Chondrocyte (in vitro differentiated cells): ENCODE data around the gene SORL1. TPM values are rescaled to one million over a fixed set of nuclear protein-coding genes. Genes with fewer than 3 reads are reported as not detected.

Experiments
- DNase-seq: peaks from one replicate; pipeline ENCODE4 v3.0.0; 2021; ENCODE audit warnings: mixed read lengths, low spot score
- H3K27ac Mint-ChIP-seq: one replicate; pipeline ENCODE4 v1.8.0; 2021; ENCODE audit warnings: mild to moderate bottlenecking, moderate library complexity, mixed read lengths; ENCODE audit not compliant: unreplicated experiment
- H3K27me3 Mint-ChIP-seq: 2 replicates; pipeline ENCODE4 v1.8.0; 2021; ENCODE audit warnings: low read depth, mixed read lengths
- H3K36me3 Mint-ChIP-seq: 2 replicates; pipeline ENCODE4 v1.8.0; 2021; ENCODE audit warnings: low read depth, mixed read lengths
- H3K4me1 Mint-ChIP-seq: 2 replicates; pipeline ENCODE4 v1.8.0; 2021; ENCODE audit warnings: low read depth, mild to moderate bottlenecking, mixed read lengths
- H3K4me3 Mint-ChIP-seq: one replicate; pipeline ENCODE4 v1.8.0; 2021; ENCODE audit warnings: mild to moderate bottlenecking, moderate library complexity, mixed read lengths; ENCODE audit not compliant: unreplicated experiment
- H3K9me3 Mint-ChIP-seq: 2 replicates; pipeline ENCODE4 v1.8.0; 2021; ENCODE audit warnings: low read depth, mixed read lengths
- CTCF ChIP-seq: fragments of 200-600 bp; sonication (generic); IDR thresholded peaks from 2 replicates; pipeline ENCODE4 v1.5.0; 2021; ENCODE audit warnings: antibody characterized with exemption, mild to moderate bottlenecking, moderate library complexity
- total RNA-seq: library from RNA; stranded (reverse); gene quantifications from 3 replicates; pipeline ENCODE4 v1.2.1, GENCODE V29; 2021

The SORL1 gene
- total RNA-seq, 1 donor from 2014 or later: 0.87 TPM

- no peak for TF ChIP-seq CTCF
- no peak overlapping the region for H3K27ac Mint-ChIP-seq
- no peak for DNase-seq
- H3K36me3 Mint-ChIP-seq: peaks cover 4% of the 10 kb centered on the region
- H3K27me3 Mint-ChIP-seq: peaks cover 4% of the 10 kb centered on the region
- peaks cover 18% of the 10 kb centered on the region for H3K4me1 Mint-ChIP-seq
- H3K9me3 Mint-ChIP-seq: peaks cover 21% of the 10 kb centered on the region
- H3K4me3 Mint-ChIP-seq: no peak overlapping the region
These were observed 72.1 kb downstream of the SORL1 start for GRCh38 chr11:121524233-121524631.

DNA sequence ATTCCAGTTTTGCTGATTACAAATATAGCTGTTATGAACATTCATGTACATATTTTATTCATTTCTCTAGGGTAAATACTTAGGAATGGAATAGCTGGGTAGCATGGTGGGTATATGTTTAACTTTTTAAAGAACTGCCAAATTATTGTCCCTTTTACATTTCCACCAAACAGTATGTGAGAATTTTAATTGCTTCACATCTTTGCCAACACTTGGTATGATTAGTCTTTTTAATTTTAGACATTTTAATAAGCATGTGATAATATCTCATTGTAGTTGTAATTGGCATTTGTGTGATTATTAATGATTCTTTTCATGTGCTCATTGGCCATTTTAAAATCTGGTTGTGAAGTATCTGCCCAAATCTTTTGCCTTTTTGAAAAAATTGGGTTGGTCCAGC, 73.3 kb downstream of the SORL1 start:
- Mint-ChIP-seq H3K4me1 (peaks cover 13% of the 10 kb centered on the region), H3K9me3 (peaks cover 28% of the 10 kb centered on the region), H3K27me3 (peaks cover 4% of the 10 kb centered on the region), H3K4me3 (no peak overlapping the region), H3K27ac (no peak overlapping the region), H3K36me3 (peaks cover 8% of the 10 kb centered on the region)
- no peak for TF ChIP-seq CTCF
- no peak for DNase-seq

DNA sequence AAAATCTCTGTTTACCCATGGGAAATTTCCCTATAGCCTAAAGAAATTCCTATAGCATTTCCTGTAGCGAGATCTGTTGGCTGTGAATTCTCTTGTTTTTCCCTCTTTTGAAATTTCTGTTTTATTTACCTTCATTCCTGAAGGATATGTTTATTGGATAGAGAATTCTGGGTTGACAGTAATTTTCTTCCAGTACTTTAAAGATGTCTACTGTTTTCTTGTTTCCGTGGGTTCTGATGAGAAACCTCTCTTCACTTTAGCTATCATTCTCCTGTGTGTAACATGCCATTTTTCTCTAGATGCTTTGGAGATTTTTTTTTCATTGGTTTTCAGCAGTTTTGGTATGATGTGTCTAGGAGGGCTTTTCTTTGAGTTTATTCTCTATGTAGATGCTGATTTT, 78.1 kb downstream of the SORL1 start:
- Mint-ChIP-seq H3K27me3 (peaks cover 4% of the 10 kb centered on the region), H3K27ac (no peak overlapping the region), H3K9me3 (peaks cover 33% of the 10 kb centered on the region), H3K4me3 (no peak overlapping the region), H3K4me1 (no peaks in the 10 kb centered on the region), H3K36me3 (peaks cover 7% of the 10 kb centered on the region)
- no peak for DNase-seq
- no peak for TF ChIP-seq CTCF

- Mint-ChIP-seq H3K27ac (no peak overlapping the region), H3K4me3 (no peak overlapping the region), H3K36me3 (peaks cover 5% of the 10 kb centered on the region)
These were observed 81.5 kb downstream of the SORL1 start for GRCh38 chr11:121533601-121534000.

More at GRCh38 chr11:121533601-121534000, 81.5 kb downstream of the SORL1 start:
- no peak for DNase-seq
- no peaks in the 10 kb centered on the region for H3K4me1 Mint-ChIP-seq
- peaks cover 19% of the 10 kb centered on the region for H3K9me3 Mint-ChIP-seq
- no peak for TF ChIP-seq CTCF
- peaks cover 15% of the 10 kb centered on the region for H3K27me3 Mint-ChIP-seq
